ENCODE results near the gene VGLL4.
"Not testable (repeated sequence)": the region's sequence is repeated elsewhere in the genome, so short reads cannot be mapped to it uniquely, and the experiment has no call there.

Gene VGLL4

DNA sequence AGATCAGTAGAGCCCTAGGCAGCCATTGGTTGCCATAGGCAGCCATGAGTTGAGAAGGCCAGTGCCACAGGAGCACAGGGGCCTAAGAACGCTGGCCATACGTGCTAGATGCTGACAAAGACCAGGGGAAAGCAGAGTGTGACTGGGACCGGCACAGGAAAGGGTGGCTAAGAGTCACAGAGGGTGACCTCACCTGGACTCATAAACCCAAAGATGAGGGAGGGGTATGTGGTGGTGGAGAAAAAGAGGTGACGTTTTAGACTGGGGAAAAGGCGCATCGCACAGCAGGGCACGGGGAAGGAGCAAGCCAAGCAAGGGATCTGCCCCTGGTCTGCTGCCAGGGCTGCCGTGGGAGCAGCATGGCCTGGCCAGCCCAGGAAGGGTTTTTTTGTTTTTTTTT, 122.5 kb downstream of the VGLL4 start:
- no CpG with 5 or more reads among the region's 8 CpGs for WGBS (ENCODE audit: extremely low coverage, insufficient coverage, low lambda C conversion rate)
- Histone ChIP-seq H3K27ac (ENCODE audit: low read depth, low read length) (no peak overlapping the region), H4K5ac (ENCODE audit: low read length) (no peak overlapping the region), H3K4me1 (ENCODE audit: control insufficient read depth, low read depth, low read length) (no peaks in the 10 kb centered on the region), H3K4me2 (ENCODE audit: low read length) (no peak overlapping the region), H2BK15ac (replicated peaks; ENCODE audit: low read depth) (no peak overlapping the region), H3K27me3 (ENCODE audit: insufficient read depth, low read length, poor library complexity) (no peaks in the 10 kb centered on the region), H2BK5ac (ENCODE audit: low read length) (no peak overlapping the region), H3K18ac (ENCODE audit: low read length) (no peak overlapping the region), H3K79me1 (ENCODE audit: low read length) (no peaks in the 10 kb centered on the region), H2AK5ac (ENCODE audit: low read length) (no peak overlapping the region), H3K36me3 (ENCODE audit: control insufficient read depth, insufficient read depth, low read length) (no peaks in the 10 kb centered on the region), H3K79me2 (ENCODE audit: control insufficient read depth, insufficient read depth, low read length) (no peaks in the 10 kb centered on the region), H3K4me3 (ENCODE audit: low read length) (no peak overlapping the region), H3K23ac (ENCODE audit: low read length) (no peak overlapping the region), H3K56ac (ENCODE audit: low read length) (no peak overlapping the region), H3K9ac (ENCODE audit: low read length) (no peak overlapping the region), H3K4ac (ENCODE audit: low read depth, low read length) (no peak overlapping the region), H4K8ac (ENCODE audit: low read depth, low read length) (no peak overlapping the region), H2BK120ac (ENCODE audit: low read depth, low read length) (no peak overlapping the region)
- no peak for DNase-seq

GRCh38 chr3:11517601-11518000, 126.1 kb downstream of the VGLL4 start:
- no peak for DNase-seq
- H3K23ac ChIP-seq (ENCODE audit: low read length), result no peak overlapping the region
- no peak overlapping the region for H3K4ac ChIP-seq (ENCODE audit: low read depth, low read length)
- H4K5ac ChIP-seq (ENCODE audit: low read length), result no peak overlapping the region
- H2BK15ac ChIP-seq (replicated peaks; ENCODE audit: low read depth), result no peak overlapping the region
- H2AK5ac ChIP-seq (ENCODE audit: low read length), result no peak overlapping the region
- no peaks in the 10 kb centered on the region for H3K27me3 ChIP-seq (ENCODE audit: insufficient read depth, low read length, poor library complexity)
- no peaks in the 10 kb centered on the region for H3K79me2 ChIP-seq (ENCODE audit: control insufficient read depth, insufficient read depth, low read length)
- no peak overlapping the region for H2BK5ac ChIP-seq (ENCODE audit: low read length)
- no peak overlapping the region for H4K8ac ChIP-seq (ENCODE audit: low read depth, low read length)
- H3K56ac ChIP-seq (ENCODE audit: low read length), result no peak overlapping the region
- H3K18ac ChIP-seq (ENCODE audit: low read length), result no peak overlapping the region
- no peak overlapping the region for H3K9ac ChIP-seq (ENCODE audit: low read length)
- H3K4me1 ChIP-seq (ENCODE audit: control insufficient read depth, low read depth, low read length), result no peaks in the 10 kb centered on the region
- H3K27ac ChIP-seq (ENCODE audit: low read depth, low read length), result no peak overlapping the region
- no peak overlapping the region for H3K4me3 ChIP-seq (ENCODE audit: low read length)
- H3K36me3 ChIP-seq (ENCODE audit: control insufficient read depth, insufficient read depth, low read length), result no peaks in the 10 kb centered on the region
- H3K79me1 ChIP-seq (ENCODE audit: low read length), result no peaks in the 10 kb centered on the region
- no CpG with 5 or more reads among the region's 6 CpGs for WGBS (ENCODE audit: extremely low coverage, insufficient coverage, low lambda C conversion rate)
- H3K4me2 ChIP-seq (ENCODE audit: low read length), result no peak overlapping the region
- no peak overlapping the region for H2BK120ac ChIP-seq (ENCODE audit: low read depth, low read length)

DNA sequence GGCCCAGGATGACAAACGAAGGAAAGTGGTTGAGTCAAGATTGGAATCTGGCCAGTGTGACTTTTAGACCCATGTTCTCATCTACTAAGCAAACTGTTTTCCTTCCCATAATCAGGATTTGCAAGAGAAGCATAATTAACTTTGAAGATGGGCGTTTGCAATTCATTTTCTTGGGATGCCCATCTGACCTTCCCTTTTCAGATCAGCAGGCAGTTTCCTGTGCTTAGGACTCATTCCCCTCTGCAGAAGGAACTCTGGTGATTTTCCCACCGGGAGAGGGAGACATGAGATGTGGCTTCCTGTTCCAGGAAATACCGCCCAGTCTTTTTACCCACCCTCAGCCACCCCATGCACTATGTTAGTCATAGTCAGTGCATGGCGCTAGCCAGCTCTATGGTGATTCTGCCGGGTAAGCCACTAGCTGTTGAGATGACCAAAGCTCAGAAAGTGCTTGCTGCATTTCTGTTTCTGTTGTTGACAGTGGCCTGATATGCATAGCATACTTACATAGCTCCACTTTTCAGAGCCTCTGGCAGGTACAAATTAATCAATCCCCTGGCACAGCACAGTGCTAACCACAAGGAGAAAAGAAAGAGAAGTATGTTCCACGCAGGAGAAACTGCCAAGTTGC, 129.4 kb downstream of the VGLL4 start:
- Histone ChIP-seq H3K36me3 (ENCODE audit: control insufficient read depth, insufficient read depth, low read length) (no peaks in the 10 kb centered on the region), H3K79me2 (ENCODE audit: control insufficient read depth, insufficient read depth, low read length) (no peaks in the 10 kb centered on the region), H3K18ac (ENCODE audit: low read length) (no peak overlapping the region), H3K56ac (ENCODE audit: low read length) (no peak overlapping the region), H3K4me1 (ENCODE audit: control insufficient read depth, low read depth, low read length) (peaks cover 3% of the 10 kb centered on the region), H3K27me3 (ENCODE audit: insufficient read depth, low read length, poor library complexity) (no peaks in the 10 kb centered on the region), H3K23ac (ENCODE audit: low read length) (no peak overlapping the region), H3K4me3 (ENCODE audit: low read length) (no peak overlapping the region), H3K9ac (ENCODE audit: low read length) (no peak overlapping the region), H4K8ac (ENCODE audit: low read depth, low read length) (no peak overlapping the region), H3K27ac (ENCODE audit: low read depth, low read length) (no peak overlapping the region), H2AK5ac (ENCODE audit: low read length) (no peak overlapping the region), H2BK5ac (ENCODE audit: low read length) (no peak overlapping the region), H4K5ac (ENCODE audit: low read length) (no peak overlapping the region), H3K4me2 (ENCODE audit: low read length) (no peak overlapping the region), H2BK120ac (ENCODE audit: low read depth, low read length) (no peak overlapping the region), H3K4ac (ENCODE audit: low read depth, low read length) (no peak overlapping the region), H2BK15ac (replicated peaks; ENCODE audit: low read depth) (no peak overlapping the region), H3K79me1 (ENCODE audit: low read length) (no peaks in the 10 kb centered on the region)
- DNase-seq, result no peak
- WGBS (ENCODE audit: extremely low coverage, insufficient coverage, low lambda C conversion rate), result no CpG with 5 or more reads among the region's 7 CpGs

DNA sequence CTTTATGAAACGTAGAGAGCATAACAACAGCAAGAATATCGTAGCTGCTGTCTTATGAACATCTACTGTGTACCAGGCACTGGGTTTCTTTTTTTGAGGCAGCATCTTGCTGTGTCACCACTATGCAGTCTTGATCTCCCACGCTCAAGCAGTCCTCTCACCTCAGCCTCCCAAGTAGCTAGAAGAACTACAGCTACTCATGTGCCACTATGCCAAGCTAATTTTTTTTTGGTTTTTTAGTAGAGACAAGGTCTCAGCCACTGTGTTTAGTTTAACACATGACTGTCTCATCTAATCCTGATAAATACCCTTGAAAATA, 129.9 kb downstream of the VGLL4 start:
- no peak overlapping the region for H3K27ac ChIP-seq (ENCODE audit: low read depth, low read length)

GRCh38 chr3:11513125-11513816, 130.4 kb downstream of the VGLL4 start:
- not testable (repeated sequence) for H3K23ac ChIP-seq (ENCODE audit: low read length); H4K5ac ChIP-seq (ENCODE audit: low read length); H3K4me1 ChIP-seq (ENCODE audit: control insufficient read depth, low read depth, low read length); H3K79me2 ChIP-seq (ENCODE audit: control insufficient read depth, insufficient read depth, low read length); H3K36me3 ChIP-seq (ENCODE audit: control insufficient read depth, insufficient read depth, low read length); H3K79me1 ChIP-seq (ENCODE audit: low read length); H4K8ac ChIP-seq (ENCODE audit: low read depth, low read length); H2AK5ac ChIP-seq (ENCODE audit: low read length); H3K4ac ChIP-seq (ENCODE audit: low read depth, low read length); H3K27ac ChIP-seq (ENCODE audit: low read depth, low read length); H3K4me2 ChIP-seq (ENCODE audit: low read length); H3K9ac ChIP-seq (ENCODE audit: low read length); H2BK120ac ChIP-seq (ENCODE audit: low read depth, low read length); H2BK5ac ChIP-seq (ENCODE audit: low read length); H3K4me3 ChIP-seq (ENCODE audit: low read length); H3K56ac ChIP-seq (ENCODE audit: low read length); DNase-seq; H3K27me3 ChIP-seq (ENCODE audit: insufficient read depth, low read length, poor library complexity); H2BK15ac ChIP-seq (replicated peaks; ENCODE audit: low read depth); H3K18ac ChIP-seq (ENCODE audit: low read length)
- no CpG with 5 or more reads among the region's 27 CpGs for WGBS (ENCODE audit: extremely low coverage, insufficient coverage, low lambda C conversion rate)

More for the DNA sequence above, 129.9 kb downstream of the VGLL4 start:
- Histone ChIP-seq H3K4me2 (ENCODE audit: low read length) (no peak overlapping the region), H4K8ac (ENCODE audit: low read depth, low read length) (no peak overlapping the region), H3K79me2 (ENCODE audit: control insufficient read depth, insufficient read depth, low read length) (no peaks in the 10 kb centered on the region), H3K4me3 (ENCODE audit: low read length) (no peak overlapping the region), H3K56ac (ENCODE audit: low read length) (no peak overlapping the region), H2BK15ac (replicated peaks; ENCODE audit: low read depth) (no peak overlapping the region), H3K4ac (ENCODE audit: low read depth, low read length) (no peak overlapping the region), H2BK5ac (ENCODE audit: low read length) (no peak overlapping the region), H4K5ac (ENCODE audit: low read length) (no peak overlapping the region), H2BK120ac (ENCODE audit: low read depth, low read length) (no peak overlapping the region), H3K18ac (ENCODE audit: low read length) (no peak overlapping the region), H3K9ac (ENCODE audit: low read length) (no peak overlapping the region), H3K79me1 (ENCODE audit: low read length) (no peaks in the 10 kb centered on the region), H3K23ac (ENCODE audit: low read length) (no peak overlapping the region), H3K4me1 (ENCODE audit: control insufficient read depth, low read depth, low read length) (peaks cover 6% of the 10 kb centered on the region), H2AK5ac (ENCODE audit: low read length) (no peak overlapping the region), H3K36me3 (ENCODE audit: control insufficient read depth, insufficient read depth, low read length) (no peaks in the 10 kb centered on the region), H3K27me3 (ENCODE audit: insufficient read depth, low read length, poor library complexity) (no peaks in the 10 kb centered on the region)
- WGBS (ENCODE audit: extremely low coverage, insufficient coverage, low lambda C conversion rate), result no CpG with 5 or more reads among the region's 3 CpGs
- no peak for DNase-seq

DNA sequence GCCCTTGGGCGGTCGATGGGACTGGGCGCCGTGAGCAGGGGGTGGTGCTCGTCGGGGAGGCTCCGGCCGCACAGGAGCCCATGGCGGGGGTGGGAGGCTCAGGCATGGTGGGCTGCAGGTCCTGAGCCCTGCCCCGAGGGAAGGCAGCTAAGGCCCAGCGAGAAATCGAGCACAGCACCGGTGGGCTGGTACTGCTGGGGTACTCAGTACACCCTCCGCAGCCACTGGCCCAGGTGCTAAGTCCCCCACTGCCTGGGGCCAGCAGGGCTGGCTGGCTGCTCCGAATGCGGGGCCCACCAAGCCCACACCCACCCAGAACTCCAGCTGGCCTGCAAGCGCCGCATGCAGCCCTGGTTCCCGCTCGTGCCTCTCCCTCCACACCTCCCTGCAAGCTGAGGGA, 132.1 kb downstream of the VGLL4 start:
- H2BK120ac ChIP-seq (ENCODE audit: low read depth, low read length); H3K23ac ChIP-seq (ENCODE audit: low read length); H3K9ac ChIP-seq (ENCODE audit: low read length); H3K36me3 ChIP-seq (ENCODE audit: control insufficient read depth, insufficient read depth, low read length); H2BK15ac ChIP-seq (replicated peaks; ENCODE audit: low read depth); H3K4me1 ChIP-seq (ENCODE audit: control insufficient read depth, low read depth, low read length); H2BK5ac ChIP-seq (ENCODE audit: low read length); H3K27ac ChIP-seq (ENCODE audit: low read depth, low read length); H3K18ac ChIP-seq (ENCODE audit: low read length); H3K4me2 ChIP-seq (ENCODE audit: low read length); H4K8ac ChIP-seq (ENCODE audit: low read depth, low read length); H2AK5ac ChIP-seq (ENCODE audit: low read length); H3K4ac ChIP-seq (ENCODE audit: low read depth, low read length); H4K5ac ChIP-seq (ENCODE audit: low read length); H3K4me3 ChIP-seq (ENCODE audit: low read length); H3K27me3 ChIP-seq (ENCODE audit: insufficient read depth, low read length, poor library complexity); H3K56ac ChIP-seq (ENCODE audit: low read length); H3K79me1 ChIP-seq (ENCODE audit: low read length); H3K79me2 ChIP-seq (ENCODE audit: control insufficient read depth, insufficient read depth, low read length); DNase-seq: not testable (repeated sequence)
- no CpG with 5 or more reads among the region's 20 CpGs for WGBS (ENCODE audit: extremely low coverage, insufficient coverage, low lambda C conversion rate)

Data from mesendoderm (in vitro differentiated cells).